ENCODE measurements around the gene ANKS1B.

ANKS1B gene

DNA sequence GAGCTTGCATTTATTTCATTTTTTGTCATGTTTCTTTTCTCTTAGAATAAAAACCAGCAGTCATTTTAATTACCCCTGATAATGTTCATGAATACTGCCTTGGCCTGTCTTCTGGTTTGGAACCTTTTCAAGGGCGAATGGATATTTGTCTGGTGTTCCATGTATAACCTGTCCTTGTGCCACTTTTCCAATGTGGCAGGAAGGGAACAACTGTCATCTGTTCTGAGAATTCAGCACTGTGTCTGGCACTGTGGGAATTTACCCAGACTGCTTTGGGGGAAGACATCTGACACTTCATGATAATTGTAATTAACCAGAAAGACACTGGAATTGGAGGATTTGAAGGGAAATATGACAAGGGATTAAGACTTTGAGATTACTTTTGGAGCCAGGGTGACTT is 986.8 kb downstream of the ANKS1B start:
- TF ChIP-seq, protein P1, sequence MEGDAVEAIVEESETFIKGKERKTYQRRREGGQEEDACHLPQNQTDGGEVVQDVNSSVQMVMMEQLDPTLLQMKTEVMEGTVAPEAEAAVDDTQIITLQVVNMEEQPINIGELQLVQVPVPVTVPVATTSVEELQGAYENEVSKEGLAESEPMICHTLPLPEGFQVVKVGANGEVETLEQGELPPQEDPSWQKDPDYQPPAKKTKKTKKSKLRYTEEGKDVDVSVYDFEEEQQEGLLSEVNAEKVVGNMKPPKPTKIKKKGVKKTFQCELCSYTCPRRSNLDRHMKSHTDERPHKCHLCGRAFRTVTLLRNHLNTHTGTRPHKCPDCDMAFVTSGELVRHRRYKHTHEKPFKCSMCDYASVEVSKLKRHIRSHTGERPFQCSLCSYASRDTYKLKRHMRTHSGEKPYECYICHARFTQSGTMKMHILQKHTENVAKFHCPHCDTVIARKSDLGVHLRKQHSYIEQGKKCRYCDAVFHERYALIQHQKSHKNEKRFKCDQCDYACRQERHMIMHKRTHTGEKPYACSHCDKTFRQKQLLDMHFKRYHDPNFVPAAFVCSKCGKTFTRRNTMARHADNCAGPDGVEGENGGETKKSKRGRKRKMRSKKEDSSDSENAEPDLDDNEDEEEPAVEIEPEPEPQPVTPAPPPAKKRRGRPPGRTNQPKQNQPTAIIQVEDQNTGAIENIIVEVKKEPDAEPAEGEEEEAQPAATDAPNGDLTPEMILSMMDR (IDR thresholded peaks at IDR 0.05; ENCODE audit: low read depth, low read length), result no peak
- H3K4me1 ChIP-seq, result no peaks in the 10 kb centered on the region
- no peaks in the 10 kb centered on the region for H3K36me3 ChIP-seq
- H3K4me3 ChIP-seq (ENCODE audit: low read depth, low read length), result no peak overlapping the region
- no peaks in the 10 kb centered on the region for H3K9me3 ChIP-seq
- DNase-seq, result no peak
- no peaks in the 10 kb centered on the region; the same call in 1 of the 2 replicates for H3K27me3 ChIP-seq

GRCh38 chr12:98990648-98991047 is 994.1 kb downstream of the ANKS1B start:
- Histone ChIP-seq H3K4me1 (no peaks in the 10 kb centered on the region), H3K27me3 (no peaks in the 10 kb centered on the region), H3K4me3 (ENCODE audit: low read depth, low read length) (no peak overlapping the region), H3K9me3 (no peaks in the 10 kb centered on the region), H3K36me3 (no peaks in the 10 kb centered on the region)
- TF ChIP-seq, protein P1 (IDR thresholded peaks at IDR 0.05; ENCODE audit: low read depth, low read length), result no peak
- DNase-seq, result no peak

DNA sequence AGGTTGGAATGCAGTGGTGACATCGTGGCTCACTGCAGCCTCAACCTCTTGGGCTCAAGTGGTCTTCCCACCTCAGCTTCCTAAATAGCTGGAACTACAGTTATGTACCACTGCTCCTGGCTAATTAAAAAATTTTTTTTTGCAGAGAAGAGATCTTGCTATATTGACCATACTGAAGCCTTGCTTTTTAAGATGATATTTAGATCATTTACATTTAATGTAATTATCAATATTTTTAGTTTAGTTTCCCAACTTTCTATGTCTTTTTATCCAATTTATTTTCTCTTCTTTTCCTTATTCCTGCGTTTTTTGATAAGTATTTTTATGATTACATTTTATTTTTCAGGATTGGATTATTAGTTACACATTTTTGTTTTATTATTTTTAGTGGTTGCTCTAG is 999.6 kb downstream of the ANKS1B start:
- Histone ChIP-seq H3K4me1 (no peaks in the 10 kb centered on the region), H3K9me3 (no peaks in the 10 kb centered on the region), H3K27me3 (no peaks in the 10 kb centered on the region), H3K4me3 (ENCODE audit: low read depth, low read length) (no peak overlapping the region), H3K36me3 (no peaks in the 10 kb centered on the region)
- no peak for DNase-seq
- TF ChIP-seq, protein P1 (IDR thresholded peaks at IDR 0.05; ENCODE audit: low read depth, low read length), result no peak

DNA sequence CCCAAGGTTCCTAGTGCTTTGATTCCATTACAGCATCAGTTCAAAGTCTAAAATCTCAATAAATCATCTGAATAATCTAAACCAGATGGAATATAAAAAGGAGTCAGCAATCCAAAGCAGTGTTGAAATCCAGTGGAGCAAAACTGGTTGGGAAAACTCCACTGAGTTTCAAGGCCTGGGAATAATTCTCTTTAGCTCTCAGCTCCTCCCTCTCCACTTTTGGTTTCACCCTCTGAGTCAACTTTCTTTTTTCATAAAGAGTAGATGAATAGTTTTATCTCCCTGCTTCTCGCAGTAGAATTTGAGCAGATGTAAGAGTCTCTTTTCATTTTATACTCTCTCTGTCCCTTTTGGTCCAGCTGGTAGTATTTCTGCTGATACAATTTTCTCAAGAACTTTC is 1001.1 kb downstream of the ANKS1B start:
- no peaks in the 10 kb centered on the region for H3K27me3 ChIP-seq
- H3K36me3 ChIP-seq, result no peaks in the 10 kb centered on the region
- H3K4me1 ChIP-seq, result no peaks in the 10 kb centered on the region
- no peaks in the 10 kb centered on the region for H3K9me3 ChIP-seq
- no peak overlapping the region for H3K4me3 ChIP-seq (ENCODE audit: low read depth, low read length)
- TF ChIP-seq, protein P1 (IDR thresholded peaks at IDR 0.05; ENCODE audit: low read depth, low read length), result no peak
- DNase-seq, result no peak

DNA sequence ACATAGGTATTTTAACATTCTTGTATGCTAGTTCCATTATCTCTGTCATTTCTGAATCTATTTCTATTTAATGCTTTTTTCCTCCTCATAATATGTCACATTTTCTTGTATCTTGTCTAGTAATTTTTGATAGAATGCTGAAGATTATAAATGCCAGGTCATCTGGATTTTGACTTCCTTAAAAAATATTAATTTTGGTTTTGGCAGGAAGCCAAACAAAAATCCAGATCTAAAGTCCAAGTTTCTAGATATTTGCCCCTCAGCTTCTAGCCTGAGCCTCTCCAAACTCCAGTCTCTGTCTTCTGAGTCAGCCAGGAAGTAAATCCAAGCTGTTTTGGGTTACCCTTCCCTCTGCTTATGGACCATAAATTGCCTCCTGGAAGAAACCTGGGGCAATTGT is 1004.2 kb downstream of the ANKS1B start:
- Histone ChIP-seq H3K36me3 (no peaks in the 10 kb centered on the region), H3K9me3 (no peaks in the 10 kb centered on the region), H3K27me3 (no peaks in the 10 kb centered on the region), H3K4me3 (ENCODE audit: low read depth, low read length) (no peak overlapping the region), H3K4me1 (no peaks in the 10 kb centered on the region)
- TF ChIP-seq, protein P1 (IDR thresholded peaks at IDR 0.05; ENCODE audit: low read depth, low read length), result no peak
- DNase-seq, result no peak

DNA sequence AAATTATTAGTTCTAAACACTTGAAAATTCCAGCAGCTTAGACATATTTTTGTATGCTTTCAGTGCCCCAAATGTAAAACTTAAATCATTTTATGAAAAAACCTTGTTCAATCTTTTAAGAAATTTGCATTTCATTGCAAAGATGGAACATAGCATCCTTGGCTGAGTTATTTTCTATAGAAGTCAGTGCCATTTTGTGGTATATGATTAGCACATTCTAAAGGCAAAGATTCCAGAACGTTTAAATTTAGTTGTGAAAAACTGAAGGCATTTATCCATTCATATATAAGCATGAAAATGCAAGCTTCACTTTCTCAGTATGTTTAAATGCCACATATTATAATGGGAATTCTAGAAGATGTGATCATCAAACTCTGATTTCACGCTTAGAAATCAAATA is 1007.5 kb downstream of the ANKS1B start:
- H3K9me3 ChIP-seq, result no peaks in the 10 kb centered on the region

More for the DNA sequence above, 1007.5 kb downstream of the ANKS1B start:
- Histone ChIP-seq H3K27me3 (no peaks in the 10 kb centered on the region), H3K4me3 (ENCODE audit: low read depth, low read length) (no peak overlapping the region), H3K36me3 (no peaks in the 10 kb centered on the region), H3K4me1 (no peaks in the 10 kb centered on the region)
- TF ChIP-seq, protein P1 (IDR thresholded peaks at IDR 0.05; ENCODE audit: low read depth, low read length), result no peak
- no peak for DNase-seq
